ENCODE results near the gene SDCBP2.

SDCBP2 gene

GRCh38 chr20:1330075-1330830 lies 1.3 kb upstream of the SDCBP2 start:
- DNase-seq (ENCODE audit: low read depth): no peak
- no peak overlapping the region for H3K4me3 ChIP-seq (ENCODE audit: low read depth, low read length)
- TF ChIP-seq CTCF (IDR thresholded peaks at IDR 0.05; ENCODE audit: low read depth, low read length, missing control alignments): no peak

- DNase-seq (ENCODE audit: low read depth): no peak
- no peak for TF ChIP-seq CTCF (IDR thresholded peaks at IDR 0.05; ENCODE audit: low read depth, low read length, missing control alignments)
- H3K4me3 ChIP-seq (ENCODE audit: low read depth, low read length): no peak overlapping the region
Measured at GRCh38 chr20:1327827-1328679, 886 bp downstream of the SDCBP2 start.

- no peak overlapping the region for H3K4me3 ChIP-seq (ENCODE audit: low read depth, low read length)
- TF ChIP-seq CTCF (IDR thresholded peaks at IDR 0.05; ENCODE audit: low read depth, low read length, missing control alignments): no peak
- no peak for DNase-seq (ENCODE audit: low read depth)
Measured at GRCh38 chr20:1327241-1327653, 1.7 kb downstream of the SDCBP2 start.

GRCh38 chr20:1326031-1326930 lies 2.7 kb downstream of the SDCBP2 start:
- no peak for DNase-seq (ENCODE audit: low read depth)
- no peak for TF ChIP-seq CTCF (IDR thresholded peaks at IDR 0.05; ENCODE audit: low read depth, low read length, missing control alignments)
- H3K4me3 ChIP-seq (ENCODE audit: low read depth, low read length): peak overlapping the region; percentile 62

- peak overlapping the region; percentile 62 for H3K4me3 ChIP-seq (ENCODE audit: low read depth, low read length)
- no peak for TF ChIP-seq CTCF (IDR thresholded peaks at IDR 0.05; ENCODE audit: low read depth, low read length, missing control alignments)
- DNase-seq (ENCODE audit: low read depth): peak; percentile 89
Measured at GRCh38 chr20:1325173-1326030, 3.5 kb downstream of the SDCBP2 start.
